ENCODE measurements around the gene ZNF438. TPM values are rescaled to one million over a fixed set of nuclear protein-coding genes. Genes with fewer than 3 reads are reported as not detected.

The ZNF438 gene
- total RNA-seq, 4 donors from 2014 or later: 3.7 to 8.3 (median 7.3) TPM

GRCh38 chr10:30993155-30993554 lies 38.5 kb downstream of the ZNF438 start:
- no peak for TF ChIP-seq CTCF (IDR thresholded peaks at IDR 0.05)
- no peak for TF ChIP-seq POLR2A (IDR thresholded peaks at IDR 0.05)
- no peak for DNase-seq
- Histone ChIP-seq H3K4me1 (no peaks in the 10 kb centered on the region), H3K9me3 (no peaks in the 10 kb centered on the region), H3K27ac (no peak overlapping the region), H3K4me3 (no peak overlapping the region), H3K27me3 (no peaks in the 10 kb centered on the region), H3K36me3 (no peaks in the 10 kb centered on the region)

GRCh38 chr10:30992681-30993080 lies 39.0 kb downstream of the ZNF438 start:
- no peaks in the 10 kb centered on the region for H3K4me1 ChIP-seq
- H3K27ac ChIP-seq: no peak overlapping the region
- TF ChIP-seq POLR2A (IDR thresholded peaks at IDR 0.05) (no peak), CTCF (IDR thresholded peaks at IDR 0.05) (no peak)
- no peaks in the 10 kb centered on the region for H3K27me3 ChIP-seq
- no peak overlapping the region for H3K4me3 ChIP-seq
- no peak for DNase-seq
- no peaks in the 10 kb centered on the region for H3K36me3 ChIP-seq
- no peaks in the 10 kb centered on the region for H3K9me3 ChIP-seq

- H3K4me3 ChIP-seq: no peak overlapping the region
- TF ChIP-seq POLR2A (IDR thresholded peaks at IDR 0.05) (no peak), CTCF (IDR thresholded peaks at IDR 0.05) (no peak)
- no peaks in the 10 kb centered on the region for H3K9me3 ChIP-seq
- DNase-seq: no peak
- peak overlapping the region in 1 of 4 donors; percentile 20 for H3K27ac ChIP-seq
- H3K4me1 ChIP-seq: no peaks in the 10 kb centered on the region
- no peaks in the 10 kb centered on the region for H3K36me3 ChIP-seq
- H3K27me3 ChIP-seq: no peaks in the 10 kb centered on the region
These were observed 40.0 kb downstream of the ZNF438 start for GRCh38 chr10:30991647-30992011.

- DNase-seq: no peak
- Histone ChIP-seq H3K27ac (no peak overlapping the region), H3K4me1 (no peaks in the 10 kb centered on the region), H3K4me3 (no peak overlapping the region), H3K27me3 (no peaks in the 10 kb centered on the region), H3K36me3 (no peaks in the 10 kb centered on the region), H3K9me3 (no peaks in the 10 kb centered on the region)
- TF ChIP-seq CTCF (IDR thresholded peaks at IDR 0.05) (no peak), POLR2A (IDR thresholded peaks at IDR 0.05) (no peak)
These were observed 40.6 kb downstream of the ZNF438 start for GRCh38 chr10:30990971-30991646.

GRCh38 chr10:30990351-30990750 lies 41.3 kb downstream of the ZNF438 start:
- Histone ChIP-seq H3K36me3 (no peaks in the 10 kb centered on the region), H3K4me3 (no peak overlapping the region), H3K4me1 (no peaks in the 10 kb centered on the region), H3K9me3 (no peaks in the 10 kb centered on the region), H3K27ac (no peak overlapping the region), H3K27me3 (no peaks in the 10 kb centered on the region)
- TF ChIP-seq POLR2A (IDR thresholded peaks at IDR 0.05) (no peak), CTCF (IDR thresholded peaks at IDR 0.05) (no peak)
- DNase-seq: no peak

All from Peyer's patch (tissue), 4 donors.